ENCODE measurements around the gene CDK5RAP3.

Gene CDK5RAP3

GRCh38 chr17:48026502-48027321 lies 55.8 kb downstream of the CDK5RAP3 start:
- peak; percentile 94 for TF ChIP-seq CTCF (IDR thresholded peaks at IDR 0.05; ENCODE audit: insufficient read depth, low read length, poor library complexity, severe bottlenecking)
- no peaks in the 10 kb centered on the region; the same call in 1 of the 2 replicates for H3K27me3 ChIP-seq (replicated peaks; ENCODE audit: control insufficient read depth, insufficient read depth, low read length)
- peak; percentile 74 for DNase-seq (ENCODE audit: extremely low read depth, insufficient read length)
- H3K4me3 ChIP-seq (replicated peaks; ENCODE audit: low read depth, low read length): no peak overlapping the region
- H3K36me3 ChIP-seq (ENCODE audit: control insufficient read depth, insufficient read depth, low read length): no peaks in the 10 kb centered on the region

GRCh38 chr17:48027322-48027981 lies 56.5 kb downstream of the CDK5RAP3 start:
- no peak for TF ChIP-seq CTCF (IDR thresholded peaks at IDR 0.05; ENCODE audit: insufficient read depth, low read length, poor library complexity, severe bottlenecking)
- no peak overlapping the region for H3K4me3 ChIP-seq (replicated peaks; ENCODE audit: low read depth, low read length)
- no peak for DNase-seq (ENCODE audit: extremely low read depth, insufficient read length)
- H3K27me3 ChIP-seq (replicated peaks; ENCODE audit: control insufficient read depth, insufficient read depth, low read length): no peaks in the 10 kb centered on the region; the same call in 1 of the 2 replicates
- no peaks in the 10 kb centered on the region for H3K36me3 ChIP-seq (ENCODE audit: control insufficient read depth, insufficient read depth, low read length)

GRCh38 chr17:48028736-48029135 lies 57.8 kb downstream of the CDK5RAP3 start:
- no peaks in the 10 kb centered on the region for H3K36me3 ChIP-seq (ENCODE audit: control insufficient read depth, insufficient read depth, low read length)
- H3K27me3 ChIP-seq (replicated peaks; ENCODE audit: control insufficient read depth, insufficient read depth, low read length): no peaks in the 10 kb centered on the region; the same call in 1 of the 2 replicates
- DNase-seq (ENCODE audit: extremely low read depth, insufficient read length): no peak
- no peak overlapping the region for H3K4me3 ChIP-seq (replicated peaks; ENCODE audit: low read depth, low read length)
- no peak for TF ChIP-seq CTCF (IDR thresholded peaks at IDR 0.05; ENCODE audit: insufficient read depth, low read length, poor library complexity, severe bottlenecking)

DNA sequence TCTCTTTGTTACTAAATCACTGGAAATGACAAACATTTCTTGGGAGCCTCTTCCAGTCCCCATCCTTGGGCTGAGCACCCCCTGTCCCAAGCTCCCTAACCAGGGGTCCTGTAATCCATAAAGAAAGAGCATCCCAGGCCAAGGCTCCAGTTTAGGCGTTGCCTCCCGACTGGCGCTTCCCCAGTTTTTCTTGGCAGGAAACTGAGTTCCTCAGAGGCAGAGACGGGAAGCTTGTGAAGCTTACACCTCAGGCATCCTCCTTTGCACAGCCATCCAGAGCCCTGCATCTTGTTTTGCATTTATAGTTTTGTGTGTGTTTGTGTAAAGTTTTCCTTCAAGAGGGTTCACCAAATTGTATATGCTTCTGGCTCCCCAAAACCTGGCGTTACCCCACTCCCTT lies 59.6 kb downstream of the CDK5RAP3 start:
- no peak for DNase-seq (ENCODE audit: extremely low read depth, insufficient read length)
- no peaks in the 10 kb centered on the region; the same call in 1 of the 2 replicates for H3K27me3 ChIP-seq (replicated peaks; ENCODE audit: control insufficient read depth, insufficient read depth, low read length)
- no peak for TF ChIP-seq CTCF (IDR thresholded peaks at IDR 0.05; ENCODE audit: insufficient read depth, low read length, poor library complexity, severe bottlenecking)
- no peak overlapping the region for H3K4me3 ChIP-seq (replicated peaks; ENCODE audit: low read depth, low read length)
- no peaks in the 10 kb centered on the region for H3K36me3 ChIP-seq (ENCODE audit: control insufficient read depth, insufficient read depth, low read length)
